Gastrocnemius medialis (tissue), 4 donors: ENCODE data around the gene RPL21.

Experiments used
- CTCF ChIP-seq, 5 experiments: fragments of 450-650 bp in 3 of 5; fragments of 200-600 bp in 2 of 5; sonication (generic) in 2 of 5; IDR thresholded peaks in 4 of 5; conservative IDR thresholded peaks in 1 of 5; 1 replicate in 4 of 5; 2 replicates in 1 of 5; pipeline ENCODE4 v1.5.1; 2016 to 2019; ENCODE audit warnings: antibody characterized with exemption in 5 of 5, mild to moderate bottlenecking in 3 of 5, moderate library complexity in 3 of 5
- POLR2A ChIP-seq, 2 donors: fragments of 450-650 bp; IDR thresholded peaks; one replicate each; pipeline ENCODE4 v1.6.1; 2017; ENCODE audit warnings: antibody characterized with exemption in 2 of 2, mild to moderate bottlenecking in 2 of 2, moderate library complexity in 2 of 2

DNA sequence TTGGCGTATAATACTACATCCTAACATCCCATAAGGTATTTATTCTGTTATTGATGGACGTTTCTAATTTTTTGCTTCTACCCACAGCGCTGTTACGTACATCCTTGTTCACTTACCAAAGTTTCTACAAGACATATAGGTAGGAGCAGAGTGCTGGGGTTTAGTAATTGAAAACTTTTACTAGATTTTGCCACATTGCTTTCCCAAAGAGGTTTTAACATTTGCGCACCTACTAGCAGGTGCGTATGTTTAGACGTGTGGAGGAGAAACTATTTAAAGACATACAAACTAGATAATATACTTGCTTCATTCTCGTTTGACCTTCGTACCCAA, 559 bp upstream of the RPL21 start:
- TF ChIP-seq CTCF (IDR thresholded peaks at IDR 0.05 in 4 of 5, conservative IDR thresholded peaks at IDR 0.05 in 1 of 5) (no peak), POLR2A (IDR thresholded peaks at IDR 0.05) (no peak)
